GM20431 (cell line): Measurements from ENCODE around the gene GABRB2.

Experiments used
- in situ Hi-C: fragments of 300-500 bp; cut with MseI, MboI; formaldehyde crosslinking; loops from one replicate; pipeline ENCODE4 v1.15.0; 2020; ENCODE audit warnings: low sequenced_read_pairs; ENCODE audit not compliant: unreplicated experiment

Gene GABRB2

GRCh38 chr5:161396171-161396570, 150.4 kb downstream of the GABRB2 start:
- in situ Hi-C loops: no loop called here

- in situ Hi-C loops: no loop called here
Measured at GRCh38 chr5:161391724-161392123, 154.8 kb downstream of the GABRB2 start.

GRCh38 chr5:161391016-161391415, 155.5 kb downstream of the GABRB2 start:
- in situ Hi-C loops: no loop called here

- in situ Hi-C loops: no loop called here
Measured at GRCh38 chr5:161387121-161387520, 159.4 kb downstream of the GABRB2 start.

- in situ Hi-C loops: no loop called here
Measured at GRCh38 chr5:161385027-161385426, 161.5 kb downstream of the GABRB2 start.

- in situ Hi-C loops: no loop called here
Measured at GRCh38 chr5:161382685-161383084, 163.8 kb downstream of the GABRB2 start.

GRCh38 chr5:161380486-161380885, 166.0 kb downstream of the GABRB2 start:
- in situ Hi-C loops: no loop called here

- in situ Hi-C loops: no loop called here
Measured at GRCh38 chr5:161378701-161379100, 167.8 kb downstream of the GABRB2 start.

- in situ Hi-C loops: no loop called here
Measured at GRCh38 chr5:161376034-161376433, 170.5 kb downstream of the GABRB2 start.

GRCh38 chr5:161373345-161373707, 173.2 kb downstream of the GABRB2 start:
- in situ Hi-C loops: no loop called here

- in situ Hi-C loops: no loop called here
Measured at GRCh38 chr5:161372682-161373344, 173.7 kb downstream of the GABRB2 start.

GRCh38 chr5:161369022-161369421, 177.5 kb downstream of the GABRB2 start:
- in situ Hi-C loops: no loop called here

GRCh38 chr5:161358446-161358845, 188.1 kb downstream of the GABRB2 start:
- in situ Hi-C loops: no loop called here

- in situ Hi-C loops: no loop called here
Measured at GRCh38 chr5:161344234-161344633, 202.3 kb downstream of the GABRB2 start.

GRCh38 chr5:161342886-161343285, 203.6 kb downstream of the GABRB2 start:
- in situ Hi-C loops: no loop called here

- in situ Hi-C loops: no loop called here
Measured at GRCh38 chr5:161340012-161340411, 206.5 kb downstream of the GABRB2 start.

- in situ Hi-C loops: no loop called here
Measured at GRCh38 chr5:161333194-161333880, 213.2 kb downstream of the GABRB2 start.

- in situ Hi-C loops: no loop called here
Measured at GRCh38 chr5:161332343-161332742, 214.2 kb downstream of the GABRB2 start.

- in situ Hi-C loops: no loop called here
Measured at GRCh38 chr5:161314033-161314432, 232.5 kb downstream of the GABRB2 start.

GRCh38 chr5:161312882-161313281, 233.6 kb downstream of the GABRB2 start:
- in situ Hi-C loops: no loop called here

GRCh38 chr5:161311965-161312364, 234.6 kb downstream of the GABRB2 start:
- in situ Hi-C loops: no loop called here

- in situ Hi-C loops: no loop called here
Measured at GRCh38 chr5:161311146-161311708, 235.3 kb downstream of the GABRB2 start.
